Smooth muscle cell (in vitro differentiated cells): Measurements from ENCODE around the gene APBB2. TPM values are rescaled to one million over a fixed set of nuclear protein-coding genes. Genes with fewer than 3 reads are reported as not detected.
A peak's percentile ranks its signal among the peaks of the same experiment; 100 is the strongest.

Source experiments
- DNase-seq: peaks from one replicate; lab custom pipeline; 2025; ENCODE audit not compliant: unreplicated experiment; lab: John Stamatoyannopoulos, UW
- H2AFZ ChIP-seq: fragments of 200-600 bp; sonication (generic); 2 replicates; pipeline ENCODE4 v1.6.0; 2016; ENCODE audit warnings: antibody characterized with exemption, low read depth, mild to moderate bottlenecking
- H3F3A ChIP-seq: fragments of 200-600 bp; sonication (generic); 2 replicates; pipeline ENCODE4 v1.6.0; 2017; ENCODE audit warnings: antibody characterized with exemption, low read depth
- H3K27ac ChIP-seq: fragments of 200-600 bp; sonication (generic); 2 replicates; pipeline ENCODE4 v1.5.1; 2016; ENCODE audit warnings: low read depth, mild to moderate bottlenecking
- H3K27me3 ChIP-seq: fragments of 200-600 bp; sonication (generic); 2 replicates; pipeline ENCODE4 v1.6.1; 2016; ENCODE audit warnings: low read depth, mild to moderate bottlenecking
- H3K36me3 ChIP-seq: fragments of 200-600 bp; sonication (generic); 2 replicates; pipeline ENCODE4 v1.5.1; 2016; ENCODE audit warnings: low read depth
- H3K4me1 ChIP-seq: fragments of 200-600 bp; sonication (generic); 2 replicates; pipeline ENCODE4 v1.5.1; 2016; ENCODE audit warnings: low read depth
- H3K4me2 ChIP-seq: fragments of 200-600 bp; sonication (generic); 2 replicates; pipeline ENCODE4 v1.6.0; 2016; ENCODE audit warnings: mild to moderate bottlenecking
- H3K4me3 ChIP-seq: fragments of 200-600 bp; sonication (generic); 2 replicates; pipeline ENCODE4 v1.5.1; 2016; ENCODE audit warnings: mild to moderate bottlenecking
- H3K79me2 ChIP-seq: fragments of 200-600 bp; sonication (generic); 2 replicates; pipeline ENCODE4 v1.6.0; 2016; ENCODE audit warnings: low read depth, mild to moderate bottlenecking
- H3K9ac ChIP-seq: fragments of 200-600 bp; sonication (generic); 2 replicates; pipeline ENCODE4 v1.6.0; 2016; ENCODE audit warnings: low read depth
- H3K9me3 ChIP-seq: fragments of 200-600 bp; sonication (generic); replicated peaks from 2 replicates; pipeline ENCODE4 v1.5.1; 2016; ENCODE audit warnings: low read depth
- H4K20me1 ChIP-seq: fragments of 200-600 bp; sonication (generic); 2 replicates; pipeline ENCODE4 v1.6.0; 2016; ENCODE audit warnings: low read depth
- WGBS: methylation state at CpG from one replicate; pipeline ENCODE4 v1.1.7; 2016; ENCODE audit warnings: low lambda C conversion rate; 5-methylcytosine and 5-hydroxymethylcytosine counted together
- polyA plus RNA-seq: library from polyadenylated mRNA; unstranded; fragments of >200 nt; fragmentation: Nextera tagmentation; extraction: Ambion mirVana; gene quantifications from 2 replicates; pipeline ENCODE4 v1.2.1, GENCODE V29; 2016
- total RNA-seq: library from RNA; depleted of rRNA; stranded (reverse); fragments of >200 nt; gene quantifications from 2 replicates; pipeline ENCODE4 v1.2.3, GENCODE V29; 2014
- TF ChIP-seq, protein P1 (sequence below): fragments of 200-600 bp; sonication (generic); IDR thresholded peaks from 2 replicates; pipeline ENCODE4 v1.5.1; 2017; ENCODE audit warnings: borderline replicate concordance, mild to moderate bottlenecking, antibody characterized with exemption; ENCODE audit not compliant: insufficient read depth, poor library complexity, severe bottlenecking

APBB2 gene
- total and polyA plus RNA-seq, 2 experiments from 2014 or later, result 22.1 to 60.9 TPM

DNA sequence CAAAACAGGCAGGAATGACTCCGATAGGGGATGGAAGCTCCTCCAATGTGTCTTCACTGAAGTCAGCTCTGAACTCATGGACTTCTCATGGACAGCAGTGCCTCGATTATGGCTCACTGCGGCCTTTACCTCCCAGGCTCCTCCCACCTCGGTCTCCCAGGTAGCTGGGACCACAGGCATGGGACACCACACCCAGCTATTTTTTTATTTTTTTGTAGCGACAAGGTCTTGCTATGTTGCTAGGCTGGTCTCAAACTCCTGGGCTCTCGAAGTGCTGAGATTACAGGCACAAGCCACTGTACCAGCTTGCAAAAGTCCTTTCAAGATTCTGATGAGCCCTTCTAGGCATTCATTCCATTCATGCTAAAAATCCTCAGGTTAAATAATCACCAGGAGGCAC, 283.1 kb downstream of the APBB2 start:
- Histone ChIP-seq H3K9ac (no peak overlapping the region), H2AFZ (no peak overlapping the region), H3K27ac (no peak overlapping the region), H3K9me3 (no peaks in the 10 kb centered on the region), H3K27me3 (no peaks in the 10 kb centered on the region), H3K4me3 (no peak overlapping the region), H3F3A (no peaks in the 10 kb centered on the region), H3K4me2 (no peak overlapping the region), H3K79me2 (no peaks in the 10 kb centered on the region), H4K20me1 (no peaks in the 10 kb centered on the region), H3K4me1 (peaks cover 8% of the 10 kb centered on the region), H3K36me3 (no peaks in the 10 kb centered on the region)
- WGBS, result 88% methylated on average over 6 of the region's 6 CpGs
- no peak for DNase-seq
- TF ChIP-seq, protein P1, sequence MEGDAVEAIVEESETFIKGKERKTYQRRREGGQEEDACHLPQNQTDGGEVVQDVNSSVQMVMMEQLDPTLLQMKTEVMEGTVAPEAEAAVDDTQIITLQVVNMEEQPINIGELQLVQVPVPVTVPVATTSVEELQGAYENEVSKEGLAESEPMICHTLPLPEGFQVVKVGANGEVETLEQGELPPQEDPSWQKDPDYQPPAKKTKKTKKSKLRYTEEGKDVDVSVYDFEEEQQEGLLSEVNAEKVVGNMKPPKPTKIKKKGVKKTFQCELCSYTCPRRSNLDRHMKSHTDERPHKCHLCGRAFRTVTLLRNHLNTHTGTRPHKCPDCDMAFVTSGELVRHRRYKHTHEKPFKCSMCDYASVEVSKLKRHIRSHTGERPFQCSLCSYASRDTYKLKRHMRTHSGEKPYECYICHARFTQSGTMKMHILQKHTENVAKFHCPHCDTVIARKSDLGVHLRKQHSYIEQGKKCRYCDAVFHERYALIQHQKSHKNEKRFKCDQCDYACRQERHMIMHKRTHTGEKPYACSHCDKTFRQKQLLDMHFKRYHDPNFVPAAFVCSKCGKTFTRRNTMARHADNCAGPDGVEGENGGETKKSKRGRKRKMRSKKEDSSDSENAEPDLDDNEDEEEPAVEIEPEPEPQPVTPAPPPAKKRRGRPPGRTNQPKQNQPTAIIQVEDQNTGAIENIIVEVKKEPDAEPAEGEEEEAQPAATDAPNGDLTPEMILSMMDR, result no peak

DNA sequence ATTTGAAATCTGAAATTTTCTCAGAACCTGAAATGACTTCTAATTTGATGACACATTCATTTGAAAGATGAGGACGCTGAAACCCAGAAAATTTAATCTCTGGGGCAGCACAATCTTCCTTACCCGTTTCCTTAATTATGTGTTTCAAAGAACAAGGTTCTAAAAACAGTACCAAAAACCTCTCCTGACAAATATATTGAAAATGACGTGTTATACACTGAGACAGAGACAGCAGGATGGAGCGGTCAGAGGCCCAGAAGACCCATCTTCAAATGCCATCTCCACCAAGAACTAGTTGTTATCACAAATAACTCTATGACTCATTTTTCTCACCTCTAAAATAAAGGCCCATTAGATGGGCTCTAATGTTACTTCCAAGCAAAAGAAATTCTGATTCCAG, 287.3 kb downstream of the APBB2 start:
- Histone ChIP-seq H3K4me1 (peaks cover 5% of the 10 kb centered on the region), H3K79me2 (no peaks in the 10 kb centered on the region), H3K9ac (no peak overlapping the region), H2AFZ (no peak overlapping the region), H3K27ac (no peak overlapping the region), H3F3A (no peaks in the 10 kb centered on the region), H3K4me3 (no peak overlapping the region), H3K9me3 (no peaks in the 10 kb centered on the region), H3K36me3 (no peaks in the 10 kb centered on the region), H4K20me1 (no peaks in the 10 kb centered on the region), H3K4me2 (no peak overlapping the region), H3K27me3 (no peaks in the 10 kb centered on the region)
- TF ChIP-seq, protein P1, result no peak
- 87% methylated on average over 4 of the region's 4 CpGs for whole genome bisulfite sequencing
- DNase-seq, result no peak

DNA sequence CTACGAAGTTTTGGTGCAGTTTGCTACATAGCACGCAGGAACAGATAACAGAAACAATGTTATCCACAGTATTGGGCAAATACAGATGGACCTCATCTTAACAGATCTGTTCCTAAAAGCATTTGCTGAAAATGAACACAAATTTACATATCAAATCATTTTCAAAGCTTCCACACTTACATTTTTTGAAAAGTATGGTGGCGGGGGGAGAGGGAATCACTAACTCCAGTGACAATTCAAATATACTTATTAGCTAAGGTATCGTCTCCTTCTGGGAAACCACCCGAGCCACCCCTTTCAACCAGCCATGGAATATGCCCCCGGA, 289.6 kb downstream of the APBB2 start:
- Histone ChIP-seq H3F3A (no peaks in the 10 kb centered on the region), H3K36me3 (no peaks in the 10 kb centered on the region), H3K27ac (no peak overlapping the region), H2AFZ (no peak overlapping the region), H3K27me3 (no peaks in the 10 kb centered on the region), H3K4me1 (no peaks in the 10 kb centered on the region), H3K4me2 (no peak overlapping the region), H3K4me3 (no peak overlapping the region), H3K79me2 (no peaks in the 10 kb centered on the region), H3K9ac (no peak overlapping the region), H3K9me3 (no peaks in the 10 kb centered on the region), H4K20me1 (no peaks in the 10 kb centered on the region)
- no peak for DNase-seq
- TF ChIP-seq, protein P1, result no peak
- WGBS, result 84% methylated on average over 6 of the region's 6 CpGs

DNA sequence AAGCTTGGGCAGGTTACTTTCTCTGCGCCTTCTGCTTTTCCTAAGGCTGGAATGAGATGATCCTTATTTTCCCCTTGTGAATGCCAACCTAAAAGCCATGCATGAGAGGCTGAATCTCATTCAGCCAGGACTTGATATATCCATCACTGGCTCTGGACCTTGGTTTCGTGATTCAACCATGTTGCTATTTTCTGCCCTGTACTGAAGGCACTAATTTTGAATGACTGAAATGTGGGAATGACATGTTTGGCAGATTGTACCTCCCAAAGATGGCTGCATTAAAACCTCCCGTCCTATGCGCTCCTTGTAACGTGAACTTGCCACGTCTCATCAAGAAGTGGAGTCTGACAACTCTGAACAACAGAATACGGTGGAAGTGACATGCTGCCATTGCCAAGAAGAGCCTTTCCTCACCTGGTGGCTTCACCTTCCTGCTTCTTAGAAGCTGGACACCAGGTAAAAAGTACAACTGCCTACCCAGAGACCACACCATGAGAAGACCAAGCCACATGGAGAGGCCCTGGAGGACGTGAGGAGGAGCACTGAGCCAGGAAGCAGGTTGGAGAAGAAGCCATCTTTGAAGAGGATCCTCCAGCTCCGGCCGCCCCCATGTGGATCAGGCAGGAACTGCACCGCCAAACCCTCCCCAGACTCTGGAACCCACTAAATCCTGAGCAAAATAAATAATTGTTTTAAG, 290.1 kb downstream of the APBB2 start:
- Histone ChIP-seq H3K27ac (no peak overlapping the region), H3K9me3 (no peaks in the 10 kb centered on the region), H3F3A (no peaks in the 10 kb centered on the region), H3K36me3 (no peaks in the 10 kb centered on the region), H3K4me2 (no peak overlapping the region), H3K4me3 (no peak overlapping the region), H3K79me2 (no peaks in the 10 kb centered on the region), H3K9ac (no peak overlapping the region), H2AFZ (no peak overlapping the region), H3K27me3 (no peaks in the 10 kb centered on the region), H3K4me1 (no peaks in the 10 kb centered on the region), H4K20me1 (no peaks in the 10 kb centered on the region)
- TF ChIP-seq, protein P1, result peak; percentile 84
- DNase-seq, result peak; percentile 50
- 77% methylated on average over 11 of the region's 11 CpGs for WGBS
